Measurements from ENCODE around the gene SELENBP1.

Gene SELENBP1

GRCh38 chr1:151346769-151347522, 25.6 kb downstream of the SELENBP1 start, which contains the start of gene RFX5:
TSS of gene RFX5 (minus strand) at chr1:151347252. CDS start at chr1:151346320, 932 bp downstream.
- FAIRE-seq (peak; percentile 90), DNase-seq (ENCODE audit: insufficient read length, low spot score) (peak; percentile 75)
- TF ChIP-seq POLR2AphosphoS5 (IDR thresholded peaks at IDR 0.05; ENCODE audit: low read depth, low read length) (peak; percentile 82), POLR2A (IDR thresholded peaks at IDR 0.05; ENCODE audit: low read depth, low read length) (peak; percentile 78; the same call in 1 of the 2 replicates), POU2F2 (IDR thresholded peaks at IDR 0.05; ENCODE audit: low read depth, low read length) (0 out of 2 replicates have a peak, but pooled peaks have one; percentile 1), SPI1 (IDR thresholded peaks at IDR 0.05; ENCODE audit: low read depth, low read length) (peak; percentile 65), PAX5 (IDR thresholded peaks at IDR 0.05; ENCODE audit: insufficient read depth, low read length, severe bottlenecking) (no peak), TAF1 (IDR thresholded peaks at IDR 0.05; ENCODE audit: low read depth, low read length) (peak; percentile 63)

- TF ChIP-seq POLR2AphosphoS5 (IDR thresholded peaks at IDR 0.05; ENCODE audit: low read depth, low read length) (no peak), POLR2A (IDR thresholded peaks at IDR 0.05; ENCODE audit: low read depth, low read length) (no peak), TAF1 (IDR thresholded peaks at IDR 0.05; ENCODE audit: low read depth, low read length) (no peak), PAX5 (IDR thresholded peaks at IDR 0.05; ENCODE audit: insufficient read depth, low read length, severe bottlenecking) (no peak), SPI1 (IDR thresholded peaks at IDR 0.05; ENCODE audit: low read depth, low read length) (no peak)
- DNase-seq (ENCODE audit: insufficient read length, low spot score) (no peak), FAIRE-seq (no peak)
These were observed 26.3 kb downstream of the SELENBP1 start for GRCh38 chr1:151346082-151346768.

- TF ChIP-seq POLR2A (IDR thresholded peaks at IDR 0.05; ENCODE audit: low read depth, low read length): no peak
- DNase-seq (ENCODE audit: insufficient read length, low spot score): no peak
- FAIRE-seq: no peak
These were observed 28.2 kb downstream of the SELENBP1 start for GRCh38 chr1:151344291-151344690.

GRCh38 chr1:151343587-151343986, 28.9 kb downstream of the SELENBP1 start:
- no peak for FAIRE-seq
- DNase-seq (ENCODE audit: insufficient read length, low spot score): no peak
- TF ChIP-seq TAF1 (IDR thresholded peaks at IDR 0.05; ENCODE audit: low read depth, low read length): no peak
- no peak for TF ChIP-seq POLR2A (IDR thresholded peaks at IDR 0.05; ENCODE audit: low read depth, low read length)
- TF ChIP-seq POU2F2 (IDR thresholded peaks at IDR 0.05; ENCODE audit: low read depth, low read length): no peak
- TF ChIP-seq POLR2AphosphoS5 (IDR thresholded peaks at IDR 0.05; ENCODE audit: low read depth, low read length): no peak
- no peak for TF ChIP-seq PAX5 (IDR thresholded peaks at IDR 0.05; ENCODE audit: insufficient read depth, low read length, severe bottlenecking)
- TF ChIP-seq SPI1 (IDR thresholded peaks at IDR 0.05; ENCODE audit: low read depth, low read length): no peak

- DNase-seq (ENCODE audit: insufficient read length, low spot score) (no peak), FAIRE-seq (no peak)
- TF ChIP-seq TAF1 (IDR thresholded peaks at IDR 0.05; ENCODE audit: low read depth, low read length) (no peak), POLR2AphosphoS5 (IDR thresholded peaks at IDR 0.05; ENCODE audit: low read depth, low read length) (0 out of 2 replicates have a peak, but pooled peaks have one; percentile 7)
These were observed 29.9 kb downstream of the SELENBP1 start for GRCh38 chr1:151342569-151342968.

- peak; percentile 52; the same call in 1 of the 2 replicates for TF ChIP-seq POLR2A (IDR thresholded peaks at IDR 0.05; ENCODE audit: low read depth, low read length)
- peak; percentile 76; the same call in 1 of the 2 replicates for TF ChIP-seq POLR2AphosphoS5 (IDR thresholded peaks at IDR 0.05; ENCODE audit: low read depth, low read length)
- TF ChIP-seq TAF1 (IDR thresholded peaks at IDR 0.05; ENCODE audit: low read depth, low read length): no peak
- no peak for TF ChIP-seq POU2F2 (IDR thresholded peaks at IDR 0.05; ENCODE audit: low read depth, low read length)
- FAIRE-seq (no peak), DNase-seq (ENCODE audit: insufficient read length, low spot score) (no peak)
These were observed 30.5 kb downstream of the SELENBP1 start for GRCh38 chr1:151342021-151342420.

- FAIRE-seq: peak; percentile 78
- peak; percentile 38 for DNase-seq (ENCODE audit: insufficient read length, low spot score)
- TF ChIP-seq POLR2AphosphoS5 (IDR thresholded peaks at IDR 0.05; ENCODE audit: low read depth, low read length) (peak; percentile 62), POU2F2 (IDR thresholded peaks at IDR 0.05; ENCODE audit: low read depth, low read length) (0 out of 2 replicates have a peak, but pooled peaks have one; percentile 28), POLR2A (IDR thresholded peaks at IDR 0.05; ENCODE audit: low read depth, low read length) (no peak), PAX5 (IDR thresholded peaks at IDR 0.05; ENCODE audit: insufficient read depth, low read length, severe bottlenecking) (no peak)
These were observed 31.4 kb downstream of the SELENBP1 start for GRCh38 chr1:151340870-151341754.

- TF ChIP-seq POLR2AphosphoS5 (IDR thresholded peaks at IDR 0.05; ENCODE audit: low read depth, low read length) (no peak), POLR2A (IDR thresholded peaks at IDR 0.05; ENCODE audit: low read depth, low read length) (no peak), TAF1 (IDR thresholded peaks at IDR 0.05; ENCODE audit: low read depth, low read length) (no peak)
- no peak for DNase-seq (ENCODE audit: insufficient read length, low spot score)
- no peak for FAIRE-seq
These were observed 35.9 kb downstream of the SELENBP1 start for GRCh38 chr1:151336556-151336955.

GRCh38 chr1:151334822-151335221, 37.7 kb downstream of the SELENBP1 start:
- TF ChIP-seq SPI1 (IDR thresholded peaks at IDR 0.05; ENCODE audit: low read depth, low read length) (no peak), POLR2AphosphoS5 (IDR thresholded peaks at IDR 0.05; ENCODE audit: low read depth, low read length) (no peak), POLR2A (IDR thresholded peaks at IDR 0.05; ENCODE audit: low read depth, low read length) (no peak), TAF1 (IDR thresholded peaks at IDR 0.05; ENCODE audit: low read depth, low read length) (no peak), PAX5 (IDR thresholded peaks at IDR 0.05; ENCODE audit: insufficient read depth, low read length, severe bottlenecking) (no peak), POU2F2 (IDR thresholded peaks at IDR 0.05; ENCODE audit: low read depth, low read length) (no peak)
- no peak for DNase-seq (ENCODE audit: insufficient read length, low spot score)
- FAIRE-seq: no peak

Data from GM12891 (cell line).